ENCODE data around the gene MAP1LC3C.

DNA sequence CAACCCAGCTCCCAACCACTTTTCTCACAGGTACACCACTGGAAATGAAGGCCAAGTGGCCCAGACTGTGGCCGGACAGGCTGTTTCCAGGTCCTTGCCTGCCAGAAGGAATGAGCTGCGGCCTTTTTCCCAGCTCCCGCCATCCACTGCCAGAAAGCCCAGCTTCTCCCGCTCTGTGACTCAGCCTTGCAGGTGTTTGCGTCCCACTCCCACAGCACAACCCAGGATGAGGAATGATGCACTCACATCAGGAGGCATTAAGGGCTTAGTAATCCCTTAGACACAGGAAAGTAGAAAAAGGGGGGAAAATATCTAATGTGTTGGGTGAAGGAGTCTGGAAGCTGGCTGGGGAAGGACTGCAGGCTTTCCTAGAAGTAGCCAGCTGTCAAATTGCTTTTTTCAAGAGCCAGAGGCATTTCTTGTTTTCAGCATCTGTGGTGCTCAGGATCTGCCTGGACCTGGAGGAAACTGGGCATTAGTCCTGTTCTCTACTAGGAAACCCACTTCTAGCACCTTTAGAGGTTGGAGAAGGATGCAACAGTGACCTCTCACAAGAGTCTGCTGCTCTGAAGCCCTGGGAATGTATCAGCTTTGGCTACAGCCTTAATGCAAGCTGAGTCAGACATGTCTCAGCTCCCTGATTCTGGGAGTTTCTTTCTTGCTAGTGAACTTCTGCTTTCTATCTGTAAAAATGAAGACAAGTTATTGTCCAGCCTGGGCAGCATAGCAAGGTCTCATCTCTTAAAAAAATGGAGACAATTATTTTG, 13.2 kb upstream of the MAP1LC3C start:
- no peak for TF ChIP-seq OTX1 (CRISPR knock-in tag; IDR thresholded peaks at IDR 0.05)
- no peak for TF ChIP-seq DPF2 (IDR thresholded peaks at IDR 0.05)
- TF ChIP-seq TCF3 (CRISPR knock-in tag; IDR thresholded peaks at IDR 0.05): no peak
- TF ChIP-seq ZNF274 (IDR thresholded peaks at IDR 0.05; ENCODE audit: borderline replicate concordance, low read depth, low read length): no peak
- TF ChIP-seq, protein P1, sequence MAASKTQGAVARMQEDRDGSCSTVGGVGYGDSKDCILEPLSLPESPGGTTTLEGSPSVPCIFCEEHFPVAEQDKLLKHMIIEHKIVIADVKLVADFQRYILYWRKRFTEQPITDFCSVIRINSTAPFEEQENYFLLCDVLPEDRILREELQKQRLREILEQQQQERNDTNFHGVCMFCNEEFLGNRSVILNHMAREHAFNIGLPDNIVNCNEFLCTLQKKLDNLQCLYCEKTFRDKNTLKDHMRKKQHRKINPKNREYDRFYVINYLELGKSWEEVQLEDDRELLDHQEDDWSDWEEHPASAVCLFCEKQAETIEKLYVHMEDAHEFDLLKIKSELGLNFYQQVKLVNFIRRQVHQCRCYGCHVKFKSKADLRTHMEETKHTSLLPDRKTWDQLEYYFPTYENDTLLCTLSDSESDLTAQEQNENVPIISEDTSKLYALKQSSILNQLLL (CRISPR knock-in tag; IDR thresholded peaks at IDR 0.05; ENCODE audit: borderline replicate concordance): no peak
- no peak for TF ChIP-seq NFE2L1 (tag; IDR thresholded peaks at IDR 0.05; ENCODE audit: borderline replicate concordance, low read depth)
- no peak for TF ChIP-seq POLR2A (conservative IDR thresholded peaks at IDR 0.05)
- TF ChIP-seq PML (IDR thresholded peaks at IDR 0.05; ENCODE audit: low read length): no peak
- no peak for TF ChIP-seq TAF9B (IDR thresholded peaks at IDR 0.05; ENCODE audit: partially characterized antibody)
- no peak for TF ChIP-seq EZH2 (IDR thresholded peaks at IDR 0.05; ENCODE audit: borderline replicate concordance, low read depth, low read length)
- no peak for TF ChIP-seq CREM (IDR thresholded peaks at IDR 0.05; ENCODE audit: low read depth)
- TF ChIP-seq SMAD3 (CRISPR knock-in tag; conservative IDR thresholded peaks at IDR 0.05): no peak
- no peak for TF ChIP-seq PURB (CRISPR knock-in tag; IDR thresholded peaks at IDR 0.05; ENCODE audit: low read depth)
